K562 (cell line): ENCODE results near the gene TMED8. TPM values are rescaled to one million over a fixed set of nuclear protein-coding genes. Genes with fewer than 3 reads are reported as not detected.
A peak's percentile ranks its signal among the peaks of the same experiment; 100 is the strongest.

Experiments
- CBX5 ChIP-seq: IDR thresholded peaks from 2 replicates; pipeline ENCODE4 v1.6.1; 2014; ENCODE audit warnings: low read depth, borderline replicate concordance
- HDAC8 ChIP-seq: fragments of 450-650 bp; IDR thresholded peaks from 2 replicates; pipeline ENCODE4 v1.6.1; 2016; ENCODE audit warnings: mild to moderate bottlenecking, missing genetic modification characterization, moderate library complexity, missing compliant biosample characterization
- MAFF ChIP-seq: IDR thresholded peaks from 2 replicates; pipeline ENCODE4 v1.6.1; 2012; ENCODE audit warnings: low read length, improper control_type of control experiment
- MEIS2 ChIP-seq: fragments of 450-650 bp; IDR thresholded peaks from 2 replicates; pipeline ENCODE4 v1.6.1; 2014; ENCODE audit warnings: mild to moderate bottlenecking; ENCODE audit not compliant: partially characterized antibody
- SMARCA4 ChIP-seq: fragments of 450-650 bp; IDR thresholded peaks from 2 replicates; pipeline ENCODE4 v1.6.1; 2016
- SMARCC2 ChIP-seq: fragments of 450-650 bp; IDR thresholded peaks from 2 replicates; pipeline ENCODE4 v1.6.1; 2017; ENCODE audit warnings: antibody characterized with exemption, moderate library complexity, mild to moderate bottlenecking, low read depth
- YY1 ChIP-seq, 3 experiments: IDR thresholded peaks; 2 replicates each; pipeline ENCODE4 v1.6.1; 2011; ENCODE audit warnings: low read length in 2 of 3, mild to moderate bottlenecking in 2 of 3, moderate library complexity in 2 of 3, borderline replicate concordance in 1 of 3, control low read depth in 1 of 3, low read depth in 1 of 3; ENCODE audit not compliant: insufficient read depth in 3 of 3, insufficient replicate concordance in 2 of 3, control insufficient read depth in 1 of 3, insufficient read length in 1 of 3; ENCODE audit errors: extremely low read depth in 1 of 3
- ZC3H11A ChIP-seq: IDR thresholded peaks from 2 replicates; pipeline ENCODE4 v1.6.1; 2012; ENCODE audit warnings: low read depth, low read length, improper control_type of control experiment
- polyA plus RNA-seq, 8 experiments: library from polyadenylated mRNA; depleted of rRNA in 4 of 8; stranded (reverse) in 5 of 8; unstranded in 3 of 8; fragments of >200 nt; fragmentation: Nextera tagmentation in 2 of 8; fragmentation: Illumina TruSeq in 1 of 8; extraction: Ambion mirVana in 2 of 8; extraction: Trizol in 1 of 8; gene quantifications; 2 replicates each; pipeline versions ENCODE4 v1.2.1 to v1.2.3, GENCODE V29; 2011 to 2014; ENCODE audit warnings: inconsistent platforms in 1 of 8, missing spikeins in 1 of 8
- total RNA-seq, 7 experiments: library from RNA; depleted of rRNA in 6 of 7; stranded (reverse); fragments of >200 nt in 6 of 7; fragmentation: Illumina TruSeq in 2 of 7; extraction: Trizol in 2 of 7; gene quantifications; 2 replicates each; pipeline versions ENCODE4 v1.2.1 to v1.2.3, GENCODE V29; 2011 to 2021; ENCODE audit warnings: low replicate concordance in 1 of 7
- TF ChIP-seq, protein P1 (sequence below): fragments of 450-650 bp; IDR thresholded peaks from 2 replicates; pipeline ENCODE4 v1.6.1; 2016; ENCODE audit warnings: mild to moderate bottlenecking, moderate library complexity

Gene TMED8
- total and polyA plus RNA-seq, 9 of the 15 experiments (the other 6 are each of a cell fraction or from before 2014, with no cell fraction given), result 3.3 to 17.4 (median 12.0) TPM

- TF ChIP-seq, protein P1, sequence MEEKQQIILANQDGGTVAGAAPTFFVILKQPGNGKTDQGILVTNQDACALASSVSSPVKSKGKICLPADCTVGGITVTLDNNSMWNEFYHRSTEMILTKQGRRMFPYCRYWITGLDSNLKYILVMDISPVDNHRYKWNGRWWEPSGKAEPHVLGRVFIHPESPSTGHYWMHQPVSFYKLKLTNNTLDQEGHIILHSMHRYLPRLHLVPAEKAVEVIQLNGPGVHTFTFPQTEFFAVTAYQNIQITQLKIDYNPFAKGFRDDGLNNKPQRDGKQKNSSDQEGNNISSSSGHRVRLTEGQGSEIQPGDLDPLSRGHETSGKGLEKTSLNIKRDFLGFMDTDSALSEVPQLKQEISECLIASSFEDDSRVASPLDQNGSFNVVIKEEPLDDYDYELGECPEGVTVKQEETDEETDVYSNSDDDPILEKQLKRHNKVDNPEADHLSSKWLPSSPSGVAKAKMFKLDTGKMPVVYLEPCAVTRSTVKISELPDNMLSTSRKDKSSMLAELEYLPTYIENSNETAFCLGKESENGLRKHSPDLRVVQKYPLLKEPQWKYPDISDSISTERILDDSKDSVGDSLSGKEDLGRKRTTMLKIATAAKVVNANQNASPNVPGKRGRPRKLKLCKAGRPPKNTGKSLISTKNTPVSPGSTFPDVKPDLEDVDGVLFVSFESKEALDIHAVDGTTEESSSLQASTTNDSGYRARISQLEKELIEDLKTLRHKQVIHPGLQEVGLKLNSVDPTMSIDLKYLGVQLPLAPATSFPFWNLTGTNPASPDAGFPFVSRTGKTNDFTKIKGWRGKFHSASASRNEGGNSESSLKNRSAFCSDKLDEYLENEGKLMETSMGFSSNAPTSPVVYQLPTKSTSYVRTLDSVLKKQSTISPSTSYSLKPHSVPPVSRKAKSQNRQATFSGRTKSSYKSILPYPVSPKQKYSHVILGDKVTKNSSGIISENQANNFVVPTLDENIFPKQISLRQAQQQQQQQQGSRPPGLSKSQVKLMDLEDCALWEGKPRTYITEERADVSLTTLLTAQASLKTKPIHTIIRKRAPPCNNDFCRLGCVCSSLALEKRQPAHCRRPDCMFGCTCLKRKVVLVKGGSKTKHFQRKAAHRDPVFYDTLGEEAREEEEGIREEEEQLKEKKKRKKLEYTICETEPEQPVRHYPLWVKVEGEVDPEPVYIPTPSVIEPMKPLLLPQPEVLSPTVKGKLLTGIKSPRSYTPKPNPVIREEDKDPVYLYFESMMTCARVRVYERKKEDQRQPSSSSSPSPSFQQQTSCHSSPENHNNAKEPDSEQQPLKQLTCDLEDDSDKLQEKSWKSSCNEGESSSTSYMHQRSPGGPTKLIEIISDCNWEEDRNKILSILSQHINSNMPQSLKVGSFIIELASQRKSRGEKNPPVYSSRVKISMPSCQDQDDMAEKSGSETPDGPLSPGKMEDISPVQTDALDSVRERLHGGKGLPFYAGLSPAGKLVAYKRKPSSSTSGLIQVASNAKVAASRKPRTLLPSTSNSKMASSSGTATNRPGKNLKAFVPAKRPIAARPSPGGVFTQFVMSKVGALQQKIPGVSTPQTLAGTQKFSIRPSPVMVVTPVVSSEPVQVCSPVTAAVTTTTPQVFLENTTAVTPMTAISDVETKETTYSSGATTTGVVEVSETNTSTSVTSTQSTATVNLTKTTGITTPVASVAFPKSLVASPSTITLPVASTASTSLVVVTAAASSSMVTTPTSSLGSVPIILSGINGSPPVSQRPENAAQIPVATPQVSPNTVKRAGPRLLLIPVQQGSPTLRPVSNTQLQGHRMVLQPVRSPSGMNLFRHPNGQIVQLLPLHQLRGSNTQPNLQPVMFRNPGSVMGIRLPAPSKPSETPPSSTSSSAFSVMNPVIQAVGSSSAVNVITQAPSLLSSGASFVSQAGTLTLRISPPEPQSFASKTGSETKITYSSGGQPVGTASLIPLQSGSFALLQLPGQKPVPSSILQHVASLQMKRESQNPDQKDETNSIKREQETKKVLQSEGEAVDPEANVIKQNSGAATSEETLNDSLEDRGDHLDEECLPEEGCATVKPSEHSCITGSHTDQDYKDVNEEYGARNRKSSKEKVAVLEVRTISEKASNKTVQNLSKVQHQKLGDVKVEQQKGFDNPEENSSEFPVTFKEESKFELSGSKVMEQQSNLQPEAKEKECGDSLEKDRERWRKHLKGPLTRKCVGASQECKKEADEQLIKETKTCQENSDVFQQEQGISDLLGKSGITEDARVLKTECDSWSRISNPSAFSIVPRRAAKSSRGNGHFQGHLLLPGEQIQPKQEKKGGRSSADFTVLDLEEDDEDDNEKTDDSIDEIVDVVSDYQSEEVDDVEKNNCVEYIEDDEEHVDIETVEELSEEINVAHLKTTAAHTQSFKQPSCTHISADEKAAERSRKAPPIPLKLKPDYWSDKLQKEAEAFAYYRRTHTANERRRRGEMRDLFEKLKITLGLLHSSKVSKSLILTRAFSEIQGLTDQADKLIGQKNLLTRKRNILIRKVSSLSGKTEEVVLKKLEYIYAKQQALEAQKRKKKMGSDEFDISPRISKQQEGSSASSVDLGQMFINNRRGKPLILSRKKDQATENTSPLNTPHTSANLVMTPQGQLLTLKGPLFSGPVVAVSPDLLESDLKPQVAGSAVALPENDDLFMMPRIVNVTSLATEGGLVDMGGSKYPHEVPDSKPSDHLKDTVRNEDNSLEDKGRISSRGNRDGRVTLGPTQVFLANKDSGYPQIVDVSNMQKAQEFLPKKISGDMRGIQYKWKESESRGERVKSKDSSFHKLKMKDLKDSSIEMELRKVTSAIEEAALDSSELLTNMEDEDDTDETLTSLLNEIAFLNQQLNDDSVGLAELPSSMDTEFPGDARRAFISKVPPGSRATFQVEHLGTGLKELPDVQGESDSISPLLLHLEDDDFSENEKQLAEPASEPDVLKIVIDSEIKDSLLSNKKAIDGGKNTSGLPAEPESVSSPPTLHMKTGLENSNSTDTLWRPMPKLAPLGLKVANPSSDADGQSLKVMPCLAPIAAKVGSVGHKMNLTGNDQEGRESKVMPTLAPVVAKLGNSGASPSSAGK, result peak; percentile 47; the same call in 1 of the 2 replicates
- TF ChIP-seq MEIS2 (peak; percentile 3), YY1 (IDR thresholded peaks at IDR 0.05; ENCODE audit: borderline replicate concordance in 1 of 3, control insufficient read depth in 1 of 3, extremely low read depth in 1 of 3, insufficient read depth in 3 of 3, insufficient read length in 1 of 3, insufficient replicate concordance in 2 of 3, low read depth in 1 of 3, low read length in 2 of 3) (peak in 1 of 3 experiments; percentile 59), HDAC8 (no peak), ZC3H11A (no peak), MAFF (no peak), SMARCC2 (0 out of 2 replicates have a peak, but pooled peaks have one; percentile 45), CBX5 (no peak), SMARCA4 (peak; percentile 74)
- TF ChIP-seq, all 486 proteins: peak for 23
These were observed 32.2 kb upstream of the TMED8 start (continued) for GRCh38 chr14:77409131-77409533.
